NCI-H2081 treated with DMSO at 0.1 percent for 48 hours (cell line): ENCODE measurements around the gene MS4A6E.
"Not testable (repeated sequence)": the region's sequence is repeated elsewhere in the genome, so short reads cannot be mapped to it uniquely, and the experiment has no call there.

Source experiments
- DNase-seq: peaks from one replicate; lab custom pipeline; 2025; lab: John Stamatoyannopoulos, UW

Gene MS4A6E

DNA sequence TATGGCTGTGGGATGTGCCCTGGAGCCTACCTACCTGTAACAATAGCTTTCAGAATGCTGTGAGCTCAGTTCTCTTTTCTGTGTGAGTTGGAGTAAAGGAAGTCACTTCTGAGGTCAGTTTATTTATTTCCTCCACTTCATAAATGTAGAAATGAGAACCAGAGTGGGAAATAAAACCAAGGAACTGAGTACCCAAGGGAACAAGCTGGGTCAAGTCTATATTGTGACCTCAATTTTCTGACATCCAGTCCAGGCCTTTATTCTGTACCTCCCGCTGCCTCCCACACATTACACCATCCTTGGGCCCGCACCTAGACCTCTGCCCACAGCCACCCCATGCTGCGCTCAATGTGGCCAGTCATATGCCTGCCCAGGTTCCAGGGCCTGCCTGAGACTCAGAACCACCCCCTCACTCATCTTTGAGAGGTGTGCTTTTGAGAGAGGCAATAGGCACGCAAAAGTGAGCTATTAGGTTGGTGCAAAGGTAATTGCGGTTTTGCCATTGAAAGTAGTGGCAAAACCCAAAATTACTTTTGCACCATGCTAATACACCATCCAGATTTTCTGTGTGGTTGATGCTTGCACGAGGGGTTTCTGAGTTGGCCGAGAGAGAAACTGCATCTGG, 9.8 kb downstream of the MS4A6E start:
- no peak for DNase-seq

DNA sequence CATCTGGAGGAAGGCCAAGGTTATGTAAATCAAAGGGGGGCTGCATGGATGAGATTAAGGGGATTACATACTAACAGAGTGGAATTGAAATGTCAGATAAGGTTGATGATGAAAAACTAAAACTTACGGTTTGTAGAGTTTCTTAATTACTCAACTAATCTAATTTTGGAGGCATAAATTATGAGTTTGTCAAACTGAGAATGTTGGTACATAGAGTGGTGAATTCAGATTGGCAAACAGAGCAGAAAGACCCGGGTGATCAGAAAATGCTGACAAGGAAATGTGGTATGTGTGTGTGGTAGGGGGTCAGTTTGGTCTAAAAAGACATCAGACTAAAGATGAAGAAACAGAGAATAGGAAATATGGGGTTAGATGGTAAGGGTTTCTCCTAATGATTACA, 11.0 kb downstream of the MS4A6E start:
- no peak for DNase-seq

DNA sequence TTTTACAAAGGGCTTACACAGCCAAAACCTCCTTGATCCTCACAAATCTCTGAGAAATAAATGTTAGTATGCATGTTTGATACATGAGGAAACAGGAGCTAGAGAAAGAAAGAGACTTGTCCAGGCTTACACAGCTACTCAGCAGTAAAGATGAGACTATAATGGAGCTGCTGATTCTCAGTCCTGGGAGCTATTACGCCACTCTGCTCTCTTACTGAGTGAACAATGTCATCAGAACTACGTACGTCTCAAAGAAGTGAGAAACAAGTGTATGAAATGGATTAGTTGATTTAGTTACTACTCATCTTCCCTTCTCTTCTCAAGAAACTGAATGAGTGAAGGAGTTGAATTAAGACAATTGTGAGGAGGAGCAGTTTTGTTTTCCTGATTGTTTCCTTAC, 12.3 kb downstream of the MS4A6E start:
- DNase-seq, result no peak

DNA sequence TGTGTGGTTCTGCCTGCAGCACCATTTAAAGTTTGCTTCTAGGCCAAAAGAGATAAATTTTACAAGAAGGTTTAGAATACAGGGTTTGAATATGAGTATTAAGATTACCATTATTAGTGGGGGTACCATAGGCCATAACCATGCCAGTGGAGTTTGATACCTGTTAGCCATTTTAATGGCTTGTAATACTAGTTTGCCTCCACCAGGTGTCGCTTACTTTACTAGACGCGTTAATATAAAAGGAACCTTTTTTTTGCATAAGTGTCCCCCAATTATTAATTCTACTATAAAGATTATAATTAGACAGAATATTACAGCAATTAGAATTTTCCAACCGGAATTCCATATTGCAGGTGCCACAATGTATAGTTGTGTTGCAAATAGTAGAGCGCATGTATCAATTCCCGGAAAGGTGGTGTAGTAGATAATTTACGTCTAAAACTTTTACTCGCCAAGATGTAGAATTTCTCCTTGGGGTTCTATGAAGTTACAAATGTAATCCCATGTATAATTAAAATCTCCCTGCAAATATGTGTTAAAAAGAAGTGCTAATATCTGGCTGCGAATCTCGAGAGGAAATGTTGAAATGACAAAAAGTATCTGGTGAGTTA, 16.1 kb downstream of the MS4A6E start:
- no peak for DNase-seq

DNA sequence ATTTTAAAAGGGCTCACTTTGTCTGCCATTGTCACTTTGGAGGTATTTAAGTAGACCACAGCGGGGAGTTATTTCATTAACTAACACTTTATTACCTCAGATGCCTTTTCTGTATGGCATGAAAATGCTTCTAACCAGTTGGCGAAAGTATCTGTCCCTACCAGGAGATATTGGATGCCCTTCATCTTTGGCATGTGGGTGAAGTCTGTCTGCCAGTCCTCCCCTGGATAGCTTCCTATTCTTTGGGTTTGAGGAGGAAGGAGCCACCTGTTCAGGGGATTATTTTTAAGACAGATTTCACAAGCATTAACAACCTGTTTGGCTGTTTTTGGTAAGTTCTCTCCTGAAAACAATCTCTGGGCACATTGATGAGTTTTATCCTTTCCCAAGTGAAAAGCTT, 17.1 kb downstream of the MS4A6E start:
- DNase-seq, result no peak

DNA sequence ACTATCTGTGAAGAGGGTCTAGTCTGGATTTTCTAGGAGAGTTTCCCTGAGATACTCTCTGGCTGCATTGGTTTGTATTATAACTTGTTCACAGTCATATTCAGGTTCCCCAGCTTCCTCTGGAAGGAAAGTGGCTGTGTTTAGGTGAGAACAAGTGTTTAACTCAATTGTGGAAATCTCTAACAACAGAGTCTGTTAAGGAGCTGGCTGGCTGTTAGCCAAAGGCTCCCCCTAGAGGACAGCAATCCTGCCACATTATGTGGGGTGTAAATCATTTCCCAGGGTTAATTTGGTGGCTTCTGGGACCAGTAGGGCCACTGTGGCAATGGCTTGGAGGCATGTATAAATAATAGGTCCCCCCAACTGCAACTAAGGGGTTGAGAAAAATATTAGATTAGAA, 18.4 kb downstream of the MS4A6E start:
- no peak for DNase-seq

DNA sequence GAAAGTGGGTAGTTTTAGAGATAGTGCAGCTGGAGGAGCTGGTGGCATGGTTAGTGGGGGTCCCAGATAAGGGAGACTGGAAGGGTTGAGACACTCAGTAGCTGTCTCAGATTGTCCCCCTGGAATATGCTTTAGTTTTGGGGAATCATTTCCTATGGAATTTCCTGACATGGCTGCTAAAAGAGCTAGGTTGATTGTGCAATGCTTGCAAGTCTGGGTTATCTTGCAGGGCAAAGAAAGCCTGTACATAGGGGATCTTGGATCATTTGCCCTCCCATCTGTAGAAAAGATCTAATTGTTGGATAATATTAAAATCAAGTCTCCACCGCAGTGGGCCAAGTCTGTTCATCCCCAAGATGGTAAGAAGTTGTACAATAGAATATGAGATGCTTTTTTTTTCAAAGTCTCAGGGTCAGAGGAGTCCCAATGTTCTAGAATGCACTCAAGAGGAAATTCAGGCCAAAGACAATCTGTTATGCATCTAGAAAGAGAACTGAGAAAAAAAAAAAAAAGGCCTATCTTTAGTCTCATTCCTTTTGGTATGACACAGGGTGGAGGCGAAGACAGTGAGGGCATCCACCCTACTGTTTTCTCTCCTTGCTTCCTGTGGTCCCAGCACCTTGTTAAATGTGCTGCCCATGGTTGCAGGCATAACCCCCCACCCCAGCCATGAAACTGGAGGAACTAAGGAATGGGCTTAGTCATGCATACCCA, 20.2 kb downstream of the MS4A6E start:
- DNase-seq, result no peak

DNA sequence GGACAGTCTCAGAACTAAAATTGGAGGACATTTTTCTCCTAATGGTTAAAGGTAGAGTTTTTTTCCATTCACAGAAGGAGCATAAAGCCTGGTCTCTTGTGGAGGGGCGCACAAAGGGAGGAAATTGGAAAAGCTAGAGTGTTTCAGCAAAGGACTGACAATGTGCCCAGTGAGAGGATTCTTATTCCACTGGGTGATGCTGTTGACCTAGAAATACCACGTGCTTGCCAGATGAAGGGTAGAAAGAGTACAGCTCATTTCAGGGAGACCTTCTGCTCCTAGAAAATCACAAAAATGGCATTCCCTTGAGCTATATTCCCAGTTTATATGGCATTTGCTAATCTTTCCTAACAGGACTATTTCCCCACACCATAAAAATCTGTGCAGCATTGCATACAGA, 21.1 kb downstream of the MS4A6E start:
- DNase-seq, result no peak

DNA sequence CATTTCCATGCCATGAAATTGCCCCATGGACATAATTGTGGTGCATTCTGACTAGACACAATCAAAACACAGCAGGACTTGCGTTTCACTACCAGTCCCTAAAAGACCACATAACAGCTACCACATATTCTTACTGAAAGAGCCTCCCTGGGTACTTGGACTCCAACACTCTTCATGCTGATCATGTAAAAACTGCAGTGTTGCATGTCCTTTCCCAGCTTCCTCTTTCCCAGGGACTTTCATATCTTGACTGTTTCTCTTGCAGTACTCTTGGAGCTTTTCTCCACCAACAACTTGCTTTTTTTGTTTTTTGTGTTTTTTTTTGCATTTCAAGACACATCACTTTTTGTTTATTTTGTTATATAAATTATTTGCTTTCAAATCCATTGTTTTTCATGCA, 22.9 kb downstream of the MS4A6E start:
- DNase-seq, result no peak

DNA sequence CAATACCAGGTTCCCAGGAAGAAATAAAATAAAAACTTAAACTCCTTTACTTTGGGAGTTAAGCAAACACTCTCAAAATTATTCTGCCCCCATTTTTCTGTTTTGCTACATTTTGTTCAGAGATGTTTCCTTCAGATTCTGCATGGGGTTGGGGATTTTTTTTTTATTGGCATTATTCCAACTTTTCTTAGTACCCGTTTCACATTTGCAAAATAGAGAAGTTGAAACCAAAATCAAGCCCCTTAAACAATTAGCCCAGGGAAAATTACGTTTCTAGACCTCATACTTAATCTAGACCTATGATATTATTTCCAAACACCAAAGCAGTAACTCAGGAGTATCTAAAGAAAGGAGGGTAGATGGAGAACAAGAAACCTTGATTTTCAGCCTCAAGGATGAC, 30.7 kb downstream of the MS4A6E start:
- DNase-seq, result no peak

DNA sequence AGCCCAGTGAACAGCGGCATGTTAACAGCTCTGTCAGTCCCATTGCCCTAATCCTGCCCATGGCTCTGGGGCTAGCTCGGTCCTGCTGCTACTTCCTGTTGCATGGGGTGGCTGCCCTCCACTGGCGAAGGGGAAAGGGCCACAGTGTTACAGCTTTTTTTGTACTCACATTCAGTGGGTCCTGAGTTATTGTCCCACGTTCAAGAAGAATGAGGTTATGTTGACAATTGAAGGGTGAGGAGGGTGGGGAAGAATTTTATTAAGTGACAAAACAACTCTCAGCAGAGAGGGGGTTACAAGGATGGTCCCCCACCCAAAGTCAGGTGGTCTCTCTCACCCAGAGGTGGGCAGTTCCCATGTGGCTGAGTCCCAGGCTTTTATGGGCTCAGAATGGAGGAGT, 33.6 kb downstream of the MS4A6E start:
- DNase-seq, result no peak

DNA sequence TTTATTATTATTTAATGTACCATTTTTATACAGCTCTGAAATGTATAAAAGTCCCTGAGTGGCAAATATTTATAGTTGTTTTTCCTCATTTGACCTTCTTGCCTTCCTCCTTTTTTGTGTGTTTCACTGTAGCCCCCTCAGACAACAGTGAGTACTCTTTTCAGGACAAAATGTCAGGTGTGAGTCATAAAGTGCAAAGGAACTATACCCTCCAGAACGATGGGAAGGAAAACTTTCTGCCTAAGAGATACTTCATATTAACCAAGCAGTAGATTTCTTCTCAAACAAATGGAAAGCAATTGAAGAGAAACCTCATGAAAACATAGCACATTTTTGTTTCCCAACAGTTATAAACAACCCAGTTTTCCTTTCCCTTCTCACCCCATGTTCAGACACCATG, 35.2 kb downstream of the MS4A6E start:
- DNase-seq, result no peak

DNA sequence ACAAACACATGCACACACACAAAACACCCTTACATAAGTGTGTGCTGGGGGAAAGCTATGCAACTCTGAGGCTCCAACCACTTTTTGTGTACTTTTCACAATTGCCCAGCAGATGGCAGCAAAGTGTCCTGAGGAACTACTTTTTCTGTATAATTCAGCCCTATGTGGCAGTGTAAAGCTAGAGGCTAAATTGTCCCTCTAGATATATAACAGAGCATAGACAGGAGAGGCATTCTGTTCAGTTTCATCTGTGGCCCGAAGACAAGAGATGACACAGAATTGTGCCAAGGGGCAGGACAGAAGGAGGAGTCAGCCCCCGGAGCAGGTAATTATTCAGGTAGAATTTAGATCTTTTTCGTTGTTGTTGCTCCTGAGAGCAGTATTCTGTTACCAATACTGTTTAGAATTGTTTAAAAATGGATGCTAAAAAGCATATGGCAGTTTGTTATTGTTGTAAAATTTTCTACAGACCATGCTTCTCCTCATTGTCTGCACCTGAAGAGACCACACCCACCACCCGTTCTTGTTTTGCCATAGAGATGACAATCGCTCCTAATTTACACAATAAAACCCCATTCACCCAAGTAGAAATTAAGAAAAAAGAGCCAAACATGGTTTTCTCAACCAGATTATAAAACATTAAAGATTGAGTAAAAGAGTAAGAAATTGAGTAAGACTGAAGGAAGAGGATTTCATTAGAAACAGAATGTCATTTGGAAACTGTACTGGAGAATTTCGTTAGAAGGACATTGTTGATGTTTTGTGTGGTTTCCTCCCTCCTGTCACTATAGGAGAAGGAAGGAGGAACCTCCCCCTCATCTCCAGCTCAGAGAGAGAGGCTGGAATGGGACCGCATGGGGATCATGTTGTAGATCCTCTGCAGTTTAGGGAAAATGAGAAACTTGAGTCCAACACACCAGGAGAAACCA, 36.8 kb downstream of the MS4A6E start:
- peak; percentile 39 for DNase-seq

DNA sequence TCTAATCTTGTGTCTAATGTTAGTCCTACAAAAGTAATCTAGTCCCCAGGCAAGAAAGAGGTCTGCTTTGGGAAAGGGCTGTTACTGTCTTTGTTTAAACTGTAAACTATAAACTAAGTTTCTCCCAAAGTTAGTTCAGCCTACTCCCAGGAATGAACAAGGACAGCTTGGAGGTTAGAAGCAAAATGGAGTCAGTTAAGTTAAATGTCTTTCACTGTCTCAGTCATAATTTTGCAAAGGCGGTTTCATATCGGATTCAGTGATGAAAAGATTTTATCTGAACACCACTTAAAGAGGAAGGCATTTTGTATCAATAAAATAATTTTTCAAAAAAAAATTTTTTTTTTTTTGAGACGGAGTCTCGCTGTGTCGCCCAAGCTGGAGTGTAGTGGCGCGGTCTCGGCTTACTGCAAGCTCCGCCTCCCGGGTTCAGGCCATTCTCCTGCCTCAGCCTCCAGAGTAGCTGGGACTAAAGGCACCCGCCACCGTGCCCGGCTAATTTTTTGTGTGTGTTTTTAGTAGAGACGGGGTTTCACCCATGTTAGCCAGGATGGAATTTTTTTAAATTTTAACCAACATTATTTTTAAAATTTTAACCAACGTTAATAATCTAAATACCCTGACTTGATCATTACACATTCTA, 39.3 kb downstream of the MS4A6E start:
- not testable (repeated sequence) for DNase-seq

DNA sequence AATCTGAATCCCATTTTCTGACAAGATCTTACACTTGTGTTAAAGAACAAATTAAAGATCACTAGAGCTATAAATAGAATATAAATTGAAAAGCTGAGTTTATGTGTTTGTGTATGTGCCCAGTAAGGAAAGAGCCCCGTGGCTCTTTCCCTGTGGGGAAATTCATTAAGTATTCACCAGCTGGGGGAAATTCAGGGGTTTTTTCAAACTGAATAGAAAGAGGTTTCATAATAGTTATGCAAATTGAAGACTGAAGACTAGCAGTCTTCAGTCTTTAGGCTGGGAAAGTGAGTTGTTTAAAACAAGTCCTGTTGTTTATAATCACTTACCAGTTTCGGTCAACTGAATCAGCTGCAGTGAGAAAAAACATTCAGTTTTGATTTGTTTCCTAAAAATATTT, 40.0 kb downstream of the MS4A6E start:
- no peak for DNase-seq

DNA sequence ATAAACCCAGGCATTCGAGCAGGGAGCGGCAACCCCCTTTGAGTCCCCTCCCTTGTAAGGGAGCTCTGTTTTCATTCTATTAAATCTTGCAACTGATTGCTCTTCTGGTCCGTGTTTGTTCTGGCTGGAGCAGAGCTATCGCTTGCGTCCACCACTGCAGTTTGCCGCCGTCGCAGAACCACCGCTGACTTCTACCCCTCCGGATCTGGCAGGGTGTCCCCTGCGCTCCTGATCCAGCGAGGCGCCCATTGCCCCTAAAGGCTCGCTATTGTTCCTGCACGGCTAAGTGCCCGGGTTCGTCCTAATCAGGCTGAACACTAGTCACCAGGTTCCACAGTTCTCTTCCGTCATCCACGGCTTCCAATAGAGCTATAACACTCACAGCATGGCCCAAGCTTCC, 40.8 kb downstream of the MS4A6E start:
- DNase-seq, result no peak

DNA sequence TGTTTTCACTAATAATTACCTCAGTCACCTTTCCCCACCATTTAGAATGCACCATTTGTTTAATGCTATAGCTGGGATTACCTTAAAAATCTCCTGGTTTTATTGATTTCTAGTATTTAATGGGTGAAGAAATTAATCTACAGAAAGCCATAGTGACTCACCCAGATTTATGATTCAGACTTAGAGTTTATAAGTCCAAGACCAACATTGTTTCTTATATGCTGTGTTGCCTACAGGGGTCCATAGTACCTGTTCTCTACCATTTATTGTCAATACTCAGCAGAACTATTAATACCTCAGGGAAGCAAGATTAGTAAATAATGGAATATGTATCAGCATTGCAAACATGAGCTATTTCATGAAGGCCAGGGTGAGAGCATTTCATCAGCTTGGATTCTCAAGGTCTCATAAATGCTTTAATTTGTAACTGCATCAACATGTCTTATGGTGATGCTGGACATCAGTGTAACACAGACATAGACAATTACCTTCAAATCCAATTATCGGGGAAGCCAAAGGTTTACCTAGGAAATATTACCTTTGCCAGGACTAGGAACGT, 43.3 kb downstream of the MS4A6E start:
- no peak for DNase-seq

DNA sequence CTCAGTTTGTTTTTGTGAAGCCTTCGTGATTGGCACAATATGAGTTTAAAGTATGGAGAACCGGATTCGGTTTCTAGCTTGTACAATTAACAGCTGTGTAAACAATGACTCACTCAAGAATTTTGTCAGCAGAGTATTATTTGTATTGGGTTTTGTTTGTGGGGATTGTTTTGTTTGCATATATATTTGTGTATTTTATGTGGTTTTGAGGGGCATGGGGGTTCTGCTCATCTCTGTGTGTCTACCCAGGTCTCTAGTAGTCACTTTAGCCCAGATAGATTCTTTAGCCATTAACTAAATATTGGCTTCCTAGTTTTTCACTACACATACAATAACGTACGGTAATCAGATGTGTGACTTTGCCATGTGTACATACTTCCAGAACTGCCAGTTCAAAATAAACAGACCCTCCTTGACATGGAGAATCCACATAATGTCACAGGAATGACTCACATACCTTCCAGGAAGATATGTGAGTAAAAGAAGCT, 43.8 kb downstream of the MS4A6E start:
- peak; percentile 42 for DNase-seq

DNA sequence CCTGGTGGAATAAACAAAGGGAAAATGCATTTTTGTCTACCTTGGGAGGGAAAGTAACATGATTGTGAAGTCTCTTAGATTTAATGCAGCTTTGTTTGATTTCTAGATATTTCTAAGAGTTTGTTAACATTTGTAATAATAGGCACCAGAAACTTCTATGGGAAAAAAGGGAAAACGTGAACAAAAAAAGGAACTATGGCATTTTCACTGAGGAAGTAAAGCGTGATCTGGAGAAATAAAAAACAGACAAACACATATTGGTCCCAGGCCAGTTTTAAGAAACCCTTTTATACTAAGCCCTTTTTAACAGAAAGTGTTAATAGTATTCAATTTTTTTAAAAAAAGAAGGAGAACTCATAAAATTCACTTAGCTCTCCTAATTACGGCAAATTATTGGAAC, 44.3 kb downstream of the MS4A6E start:
- DNase-seq, result no peak

DNA sequence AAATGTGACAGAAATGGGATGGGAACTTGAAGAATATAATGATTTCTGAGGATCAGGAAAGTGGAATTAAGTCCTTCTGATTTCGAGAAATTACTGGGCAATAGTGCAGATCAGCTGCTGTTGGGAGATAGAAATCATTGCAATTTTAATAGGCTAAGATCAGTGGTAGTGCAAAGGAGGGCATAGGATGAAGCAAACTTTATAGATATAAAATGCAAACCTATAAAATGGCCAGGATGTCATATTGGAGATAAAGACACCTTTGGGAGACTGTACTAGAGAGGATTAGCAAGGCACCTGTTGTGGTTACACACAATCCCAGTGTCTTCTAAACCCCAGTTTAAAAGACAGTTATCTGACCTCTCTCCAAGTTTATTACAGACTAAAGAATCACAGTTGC, 44.8 kb downstream of the MS4A6E start:
- DNase-seq, result no peak

DNA sequence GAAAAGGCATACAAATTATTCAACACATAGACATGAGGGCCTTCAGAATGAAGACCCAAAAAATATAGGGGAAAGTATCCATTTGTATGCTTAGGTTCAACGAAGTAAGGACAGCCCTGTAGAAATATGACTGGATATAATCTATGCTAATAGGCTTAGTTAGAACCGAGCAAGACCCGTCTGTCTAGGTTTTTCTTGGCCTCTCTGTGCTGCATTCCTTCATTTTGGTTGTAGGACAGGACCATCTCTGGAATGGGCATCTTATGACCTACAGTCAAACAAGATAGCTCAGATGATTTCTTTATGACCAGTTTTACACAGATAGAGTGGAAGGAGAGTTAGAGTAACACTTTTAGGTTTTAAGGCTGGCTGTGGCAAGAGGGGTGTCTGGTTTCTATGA, 45.7 kb downstream of the MS4A6E start:
- no peak for DNase-seq

DNA sequence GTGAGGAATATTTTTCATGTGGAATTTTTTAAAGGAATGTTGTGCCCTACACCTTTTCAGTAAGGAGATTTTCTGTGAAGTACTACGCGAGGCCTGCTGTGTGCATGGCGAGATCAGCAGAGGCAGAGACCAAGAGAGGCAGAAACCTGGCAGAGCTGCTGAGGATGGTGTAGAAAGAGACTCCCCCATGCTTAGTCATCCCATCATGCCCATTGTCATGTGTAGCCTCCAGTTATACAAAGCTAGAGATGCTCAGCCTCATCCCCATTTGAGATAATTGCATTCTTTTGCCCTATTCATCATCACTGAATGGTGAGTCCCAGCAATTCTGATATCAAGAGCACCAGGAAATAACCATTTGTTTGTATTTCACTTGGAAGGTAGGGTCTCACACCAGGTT, 48.3 kb downstream of the MS4A6E start:
- no peak for DNase-seq
